HG03135 (cell line): Measurements from ENCODE around the gene ACER3.
"Not testable (repeated sequence)": the region's sequence is repeated elsewhere in the genome, so short reads cannot be mapped to it uniquely, and the experiment has no call there.

Source experiments
- ATAC-seq: cut with Tn5 transposase; IDR thresholded peaks from one replicate; pipeline ENCODE4 v1.9.1; 2021; ENCODE audit warnings: mild to moderate bottlenecking, moderate library complexity; ENCODE audit not compliant: unreplicated experiment

ACER3 gene

DNA sequence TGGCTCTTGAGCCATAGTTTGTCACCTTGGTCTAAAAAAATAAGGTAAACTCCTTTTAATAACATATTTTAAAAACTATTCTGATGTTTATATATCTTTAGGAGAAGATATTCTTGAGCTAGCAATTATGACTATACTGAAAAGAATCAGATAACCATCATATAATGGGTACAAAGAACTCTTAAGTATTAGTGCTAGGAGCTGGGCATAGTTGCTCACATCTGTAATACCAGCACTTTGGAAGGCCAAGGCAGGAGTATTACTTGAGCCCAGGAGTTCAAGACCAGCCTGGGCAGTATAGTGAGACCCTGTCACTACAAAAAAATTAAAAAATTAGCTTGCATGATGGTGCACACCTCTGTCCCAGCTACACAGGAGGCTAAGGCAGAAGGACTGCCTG is 119.5 kb downstream of the ACER3 start:
- no peak for ATAC-seq

DNA sequence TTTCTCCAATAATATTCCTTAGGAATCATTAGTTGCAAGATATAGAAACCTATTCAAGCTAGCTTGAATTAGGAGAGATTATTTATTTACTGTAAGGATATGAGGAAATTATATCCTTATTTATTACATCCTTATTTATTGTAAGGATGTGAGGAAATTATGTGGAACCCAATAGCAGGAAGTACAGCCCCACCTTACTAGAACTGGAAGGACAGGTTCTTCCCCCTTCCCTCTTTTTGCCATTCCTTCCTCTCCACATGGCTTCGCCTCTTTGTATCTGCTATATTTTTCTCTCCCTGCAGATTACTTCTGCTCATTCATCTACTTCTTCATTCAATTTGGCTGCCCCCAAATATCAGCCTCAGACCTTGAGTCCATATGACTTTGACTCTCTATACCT is 124.0 kb downstream of the ACER3 start:
- ATAC-seq = no peak

DNA sequence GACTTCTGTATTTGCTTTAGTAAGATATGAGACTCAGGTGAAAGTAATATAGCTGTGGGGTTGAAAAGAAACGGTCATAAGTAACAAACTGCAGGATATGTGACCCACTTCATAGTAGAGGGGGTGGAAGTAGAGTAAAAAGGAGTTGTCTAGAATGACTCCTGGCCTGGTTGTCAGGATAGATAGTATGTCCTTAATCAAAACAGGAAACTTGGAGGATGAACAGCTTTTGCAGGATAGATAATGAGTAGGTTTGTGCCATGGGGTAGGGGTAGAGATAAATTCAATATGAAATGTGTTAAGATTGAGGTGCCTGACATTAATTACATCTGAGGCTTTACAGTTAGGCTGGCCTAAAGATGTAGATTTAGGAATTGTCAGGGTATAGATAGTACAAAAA is 126.5 kb downstream of the ACER3 start:
- ATAC-seq = no peak

DNA sequence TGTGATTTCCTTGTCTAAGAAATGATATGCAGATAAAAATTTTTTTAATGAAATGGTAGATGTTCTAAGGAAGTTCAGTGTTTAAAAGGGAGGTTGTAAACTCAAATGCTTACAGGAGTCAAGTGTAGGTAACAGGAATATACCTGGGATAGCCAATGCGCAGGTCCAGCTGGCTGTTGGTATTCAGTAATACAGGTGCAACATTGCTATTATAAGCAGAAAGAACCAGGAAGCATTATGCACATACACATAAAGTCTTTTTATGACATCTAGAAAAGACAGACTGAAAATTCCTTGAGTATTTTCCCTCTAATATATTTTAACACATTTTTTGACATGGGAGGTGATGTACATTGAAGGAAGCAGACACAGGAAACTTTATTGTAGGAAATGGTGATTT is 129.9 kb downstream of the ACER3 start:
- no peak for ATAC-seq

DNA sequence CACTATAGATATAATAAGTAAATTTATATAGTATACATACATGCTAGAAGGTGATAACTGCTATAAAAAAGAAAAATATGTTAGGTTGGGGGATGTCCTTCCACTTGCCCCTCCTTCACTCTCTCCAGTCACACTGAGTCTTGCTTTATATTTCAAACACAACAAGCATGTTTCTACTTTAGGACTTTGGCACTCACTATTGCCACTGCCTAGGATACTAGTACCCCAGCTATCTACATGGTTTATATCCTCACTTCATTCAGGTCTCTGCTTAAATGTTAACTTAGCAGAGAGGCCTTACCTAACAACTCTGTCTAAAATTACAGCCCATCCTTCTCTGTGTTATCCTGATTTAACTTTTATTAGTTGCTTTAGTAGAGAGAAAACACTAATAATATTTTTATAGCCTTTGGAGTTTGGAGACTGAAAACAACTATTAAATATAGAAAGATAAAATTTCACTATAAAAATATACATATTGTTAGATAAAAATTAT is 134.4 kb downstream of the ACER3 start:
- ATAC-seq = no peak

DNA sequence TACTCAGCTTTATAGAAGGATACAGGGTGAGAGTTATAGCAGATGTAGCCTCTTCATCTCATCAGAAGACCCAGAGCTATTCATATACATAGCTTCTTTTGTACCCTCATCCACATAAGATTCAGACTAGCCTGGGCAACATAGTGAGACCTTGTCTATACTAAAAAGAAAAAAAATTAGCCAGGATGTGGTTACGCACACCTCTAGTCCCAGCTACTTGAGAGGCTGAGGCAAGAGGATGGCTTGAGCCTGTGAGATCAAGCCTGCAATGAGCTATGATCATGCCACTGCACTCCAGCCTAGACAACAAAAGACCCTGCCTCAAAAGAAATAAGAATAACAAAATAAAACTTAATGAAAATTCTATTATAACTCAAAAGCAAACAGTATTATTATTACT is 136.8 kb downstream of the ACER3 start:
- no peak for ATAC-seq

DNA sequence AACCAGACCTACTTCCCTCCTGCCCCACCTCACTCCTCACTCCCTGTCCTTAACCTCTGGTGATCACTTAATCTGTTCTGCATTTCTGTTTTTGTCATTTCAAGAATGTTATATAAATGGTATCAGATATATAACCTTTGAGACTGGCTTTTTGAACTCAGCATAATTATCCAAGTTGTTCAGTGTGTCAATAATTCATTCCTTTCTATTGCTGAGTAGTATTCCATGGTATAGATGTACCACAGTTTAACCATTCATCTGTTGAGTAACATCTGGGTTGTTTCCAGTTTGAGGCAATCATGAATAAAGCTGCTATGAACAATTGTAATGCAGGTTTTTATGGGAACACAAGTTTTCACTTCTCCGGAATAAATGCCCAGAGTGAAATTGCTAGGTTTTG is 138.9 kb downstream of the ACER3 start:
- no peak for ATAC-seq

DNA sequence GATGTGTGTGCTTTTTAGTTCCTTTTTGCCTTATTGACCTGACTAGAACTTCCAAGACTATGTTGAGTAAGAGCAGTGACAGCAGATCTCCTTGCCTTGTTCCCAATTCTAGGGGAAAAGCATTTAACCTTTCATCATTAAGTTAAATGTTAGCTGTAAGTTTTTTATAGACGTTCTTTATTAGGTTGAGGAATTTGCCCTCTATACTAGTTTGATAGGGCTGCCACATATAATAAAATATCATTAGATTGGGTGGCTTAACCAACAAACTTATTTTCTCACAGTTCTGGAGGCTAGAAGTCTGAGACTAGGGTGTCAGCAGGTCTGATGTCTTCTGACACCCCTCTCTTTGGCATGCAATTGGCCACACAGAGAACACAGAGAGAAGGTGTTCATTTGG is 140.9 kb downstream of the ACER3 start:
- no peak for ATAC-seq

DNA sequence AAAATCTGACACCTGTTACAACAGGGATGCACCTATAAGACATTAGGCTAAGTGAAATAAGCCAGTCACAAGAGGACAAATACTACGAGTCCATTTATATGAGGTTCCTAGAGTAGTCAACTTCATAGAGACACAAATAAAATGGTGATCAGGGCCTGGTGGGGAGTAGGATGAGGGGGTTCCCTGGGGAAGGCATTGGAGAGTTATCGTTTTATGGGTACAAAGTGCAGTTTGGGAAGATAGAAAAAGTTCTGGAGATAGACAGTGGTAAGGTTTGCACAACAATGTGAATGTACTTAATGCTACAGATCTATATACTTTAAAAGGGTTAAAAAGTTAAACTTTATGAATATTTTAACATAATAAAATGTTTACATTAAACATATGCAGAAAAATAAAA is 142.1 kb downstream of the ACER3 start:
- ATAC-seq = no peak

DNA sequence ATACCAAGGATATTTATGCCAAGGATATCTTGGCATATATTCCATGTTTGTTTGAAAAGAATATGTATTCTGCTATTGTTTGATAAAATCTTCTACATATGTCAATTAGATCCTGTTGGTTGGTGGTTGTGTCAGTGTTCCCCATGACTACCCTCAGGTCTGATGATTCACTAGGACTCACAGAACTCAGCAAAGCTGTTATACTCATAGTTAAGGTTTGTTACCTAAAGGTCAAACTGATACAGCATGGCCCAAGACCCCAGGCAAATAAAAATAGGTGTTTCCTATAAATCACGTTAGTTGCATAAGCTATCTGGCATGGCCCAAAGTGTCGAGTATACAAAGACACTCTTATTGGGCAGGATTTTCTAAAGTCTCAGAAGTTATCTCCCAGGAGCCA is 143.2 kb downstream of the ACER3 start:
- no peak for ATAC-seq

DNA sequence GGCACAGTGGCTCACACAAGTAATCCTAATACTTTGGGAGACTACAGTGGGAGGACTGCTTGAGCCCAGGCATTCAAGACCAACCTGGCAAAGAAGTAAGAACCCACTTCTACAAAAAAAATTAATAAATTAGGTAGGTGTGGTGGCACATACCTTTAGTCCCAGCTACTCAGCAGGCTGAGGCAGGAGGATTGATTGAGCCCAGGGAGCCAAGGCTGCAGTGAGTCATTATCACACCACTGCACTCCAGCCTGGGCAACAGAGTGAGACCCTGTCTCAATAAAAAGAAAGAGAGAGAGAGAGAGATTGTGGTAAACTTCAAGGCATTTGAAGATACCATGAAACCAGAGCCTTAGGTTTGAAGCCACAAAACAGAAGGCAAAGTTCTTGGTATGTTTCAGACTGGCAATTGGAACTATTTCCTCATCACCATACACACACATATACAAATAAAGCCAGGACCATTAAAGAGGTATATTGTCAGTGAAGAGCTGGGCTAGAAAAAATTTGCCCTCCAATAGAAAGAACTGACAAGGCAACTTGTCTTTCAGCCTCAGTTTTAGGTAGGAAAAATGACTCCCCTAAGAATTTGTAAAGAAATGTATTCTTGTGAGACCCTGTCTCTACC is 148.9 kb downstream of the ACER3 start:
- no peak for ATAC-seq

DNA sequence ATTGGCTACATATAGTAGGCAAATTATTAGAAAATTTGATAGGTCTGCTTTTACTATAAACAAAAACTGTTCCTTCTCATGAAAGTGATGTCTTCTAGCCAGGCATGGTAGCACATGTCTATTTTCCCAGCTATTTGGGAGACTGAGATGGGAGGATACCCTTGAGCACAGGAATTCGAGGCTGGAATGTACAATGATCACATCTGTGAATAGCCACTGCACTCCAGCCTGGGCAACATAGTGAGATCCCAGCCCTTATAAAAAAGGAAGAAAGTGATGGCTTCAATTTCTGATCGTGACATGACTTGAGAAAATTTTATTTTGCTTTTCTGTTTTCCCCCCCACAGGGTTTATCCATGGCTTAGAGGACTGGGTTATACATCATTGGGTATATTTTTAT is 154.0 kb downstream of the ACER3 start:
- no peak for ATAC-seq

DNA sequence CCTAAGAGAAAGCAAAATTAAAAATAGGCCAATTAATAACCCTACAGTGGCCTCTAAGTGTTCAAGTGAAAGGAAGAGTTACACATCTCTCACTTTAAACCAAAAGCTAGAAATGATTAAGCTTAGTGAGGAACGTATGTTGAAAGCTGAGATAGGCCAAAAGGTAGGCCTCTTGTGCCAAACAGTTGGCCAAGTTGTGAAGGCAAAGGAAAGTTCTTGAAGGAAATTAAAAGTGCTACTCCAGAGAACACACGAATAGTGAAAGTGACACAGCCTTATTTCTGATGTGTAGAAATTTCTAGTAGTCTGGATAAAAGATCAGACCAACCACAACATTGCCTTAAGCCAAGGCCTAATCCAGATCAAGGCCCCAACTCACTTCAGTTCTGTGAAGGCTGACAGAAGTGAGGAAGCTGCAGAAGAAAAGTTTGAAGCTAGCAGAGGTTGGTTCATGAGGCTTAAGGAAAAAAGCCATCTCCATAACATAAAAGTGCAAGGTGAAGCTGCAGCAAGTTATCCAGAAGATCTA is 157.7 kb downstream of the ACER3 start:
- not testable (repeated sequence) for ATAC-seq

DNA sequence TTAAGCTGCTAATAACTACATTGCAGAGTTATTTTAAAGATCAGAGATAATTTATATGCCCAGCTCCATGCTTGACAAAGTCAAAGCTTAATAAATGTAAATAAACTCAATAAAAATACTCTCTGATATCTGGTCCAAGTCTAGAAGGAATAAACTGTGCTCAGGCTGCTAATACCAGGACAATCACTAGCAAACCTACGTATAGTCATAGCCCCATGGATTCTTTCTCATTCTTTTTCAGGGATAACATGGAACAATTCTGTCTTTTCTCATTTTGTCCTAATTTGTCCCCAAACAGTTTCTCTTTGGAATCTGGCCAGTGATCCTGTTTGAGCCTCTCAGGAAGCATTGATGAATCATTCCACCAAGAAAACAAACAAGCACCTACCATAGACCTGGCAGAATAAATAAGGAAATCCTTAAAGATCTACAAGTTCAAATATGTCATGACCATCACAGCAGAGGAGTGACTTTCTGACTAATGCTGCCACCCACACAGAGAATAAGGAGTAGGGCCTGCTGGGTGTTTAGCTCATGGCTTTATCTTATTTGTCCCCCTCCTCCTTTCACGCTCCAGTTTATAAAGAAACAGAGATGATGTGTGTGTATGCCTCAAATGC is 159.4 kb downstream of the ACER3 start:
- ATAC-seq = no peak

DNA sequence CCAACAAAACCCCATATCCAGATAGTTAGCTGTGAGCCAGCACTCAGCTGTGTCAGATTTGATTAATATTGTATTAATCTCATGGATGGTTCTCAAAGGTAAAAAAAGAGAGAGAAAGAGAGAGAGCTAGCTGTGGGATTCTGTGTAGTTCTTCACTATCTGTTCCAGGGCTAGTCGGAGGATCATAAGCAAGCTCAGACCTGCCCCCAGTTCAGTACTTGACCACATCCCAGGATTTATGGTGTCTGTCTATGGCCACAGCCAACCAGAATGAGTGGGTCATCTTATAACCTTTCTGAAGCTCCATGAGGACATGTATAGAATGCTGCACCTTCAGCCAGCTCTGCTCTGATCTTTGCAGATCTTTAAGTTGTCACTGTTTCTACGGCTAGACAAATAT is 160.0 kb downstream of the ACER3 start:
- ATAC-seq = no peak

DNA sequence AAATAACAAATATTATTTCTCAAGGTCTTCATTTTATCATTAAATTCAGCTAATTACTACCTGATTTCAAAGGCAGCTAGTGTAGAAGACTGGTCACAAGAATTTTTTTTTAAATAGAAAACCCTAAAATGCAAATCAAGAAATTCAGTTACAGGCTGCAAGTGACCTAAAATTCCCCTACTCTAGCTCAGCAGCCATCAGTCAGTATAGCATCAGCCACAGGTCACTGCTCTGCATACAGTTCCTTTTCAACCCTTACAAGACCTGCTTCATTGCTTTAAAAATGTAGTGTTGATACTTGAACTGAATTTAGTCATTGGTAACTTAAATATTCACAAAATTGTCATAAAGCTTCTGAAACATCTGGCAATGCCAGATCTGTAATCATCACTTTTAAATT is 164.0 kb downstream of the ACER3 start:
- ATAC-seq = no peak

DNA sequence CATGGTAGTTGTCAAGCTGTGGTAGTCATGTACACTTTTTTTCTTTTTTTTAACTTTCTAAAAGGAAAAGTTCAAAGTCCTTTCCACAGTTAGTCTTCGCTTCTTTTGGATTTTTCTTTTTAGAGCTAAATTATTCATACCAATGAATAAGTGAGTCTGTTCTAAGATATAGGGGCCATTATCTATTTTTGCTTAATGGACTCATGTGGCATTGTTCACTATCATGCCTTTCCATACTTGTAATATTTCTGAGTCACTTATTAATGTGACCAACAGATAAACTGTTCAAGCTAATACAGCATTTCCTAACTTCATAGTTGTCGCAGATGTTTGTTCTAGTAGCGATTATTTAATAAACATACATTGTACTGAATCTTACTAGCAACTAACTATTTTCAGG is 165.5 kb downstream of the ACER3 start:
- ATAC-seq = no peak

DNA sequence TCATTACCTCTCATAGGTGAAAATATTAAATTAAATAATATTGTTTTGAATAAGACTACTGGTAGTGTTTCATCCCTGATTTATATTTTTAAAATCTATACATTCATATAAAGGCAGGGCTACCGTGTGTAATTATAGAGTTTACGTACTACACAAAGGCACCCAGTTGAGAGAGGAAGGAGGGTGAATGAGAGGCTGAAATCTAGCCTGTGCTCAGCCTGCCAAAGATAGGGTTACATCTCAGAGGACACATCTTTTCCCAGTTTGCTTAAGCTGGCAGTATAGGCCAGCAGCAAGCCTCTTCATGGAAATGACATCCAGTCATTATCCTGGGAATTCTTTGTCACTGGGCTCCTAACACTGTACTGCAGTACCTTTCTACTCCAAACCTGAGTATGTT is 166.0 kb downstream of the ACER3 start:
- no peak for ATAC-seq

DNA sequence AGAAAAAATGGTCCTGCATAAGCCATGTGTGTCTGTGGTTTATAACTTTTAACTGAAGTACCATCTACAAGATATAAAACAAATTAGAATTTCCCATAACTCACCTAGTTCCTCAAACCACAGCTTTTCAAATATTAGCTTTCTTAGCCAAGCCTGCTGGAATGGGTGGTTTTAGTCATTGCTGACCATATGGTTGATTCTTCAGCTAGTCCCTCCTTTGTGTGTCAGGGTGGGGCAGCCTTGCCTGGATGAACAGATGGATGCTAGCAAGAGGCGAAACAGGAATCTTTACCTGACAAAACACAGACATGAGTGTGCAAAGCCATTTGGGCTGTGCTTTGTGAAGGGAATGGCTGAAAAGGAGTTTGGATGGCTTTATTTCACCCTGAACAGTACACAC is 166.6 kb downstream of the ACER3 start:
- ATAC-seq = no peak

DNA sequence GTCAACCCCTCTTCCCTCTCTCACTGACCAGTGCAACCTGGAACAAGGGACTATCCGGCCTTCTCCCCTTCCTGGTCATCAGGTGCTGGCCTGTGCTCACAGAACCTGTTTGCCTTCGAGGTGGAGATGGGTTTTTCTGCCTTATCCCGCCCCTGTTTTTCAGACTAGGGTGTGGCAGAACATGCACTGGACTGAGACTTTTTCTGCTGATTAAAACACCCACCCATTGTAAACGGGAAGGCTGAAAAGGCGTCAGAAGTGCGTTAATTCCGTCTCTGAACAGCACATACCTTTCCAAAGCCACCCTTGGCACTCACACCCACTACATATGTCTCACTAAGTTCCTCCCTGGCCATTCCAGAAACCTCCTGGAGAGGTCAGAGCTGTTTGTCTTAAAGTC is 169.1 kb downstream of the ACER3 start:
- ATAC-seq = no peak

DNA sequence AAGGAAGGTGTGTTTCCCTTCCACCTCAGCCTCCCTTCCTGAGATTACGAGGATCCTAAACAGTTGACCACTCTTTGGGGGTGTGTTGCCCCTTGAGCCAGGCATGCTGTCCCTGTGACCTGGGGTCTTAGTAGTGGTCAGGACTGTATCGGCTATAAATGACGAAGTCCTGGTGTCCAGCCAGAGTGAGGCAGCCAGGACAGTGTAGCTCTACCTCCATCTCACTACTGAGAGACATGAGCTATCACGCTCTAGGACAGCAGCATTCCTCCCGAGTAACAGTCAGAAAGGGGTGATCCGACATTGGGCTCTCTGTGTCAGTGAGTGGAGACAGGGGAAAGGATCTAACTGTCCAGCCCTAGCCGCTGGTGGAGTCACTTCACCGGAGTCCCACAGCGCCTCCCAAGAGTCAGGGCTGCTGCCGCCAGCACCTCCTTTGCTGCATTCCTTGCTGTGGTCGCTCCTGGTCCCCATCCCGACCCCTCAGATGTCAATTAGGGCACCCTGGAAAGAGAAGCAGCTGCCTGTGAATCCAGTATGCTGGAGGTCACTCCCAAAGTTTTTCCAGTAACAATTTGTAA is 170.2 kb downstream of the ACER3 start:
- no peak for ATAC-seq

DNA sequence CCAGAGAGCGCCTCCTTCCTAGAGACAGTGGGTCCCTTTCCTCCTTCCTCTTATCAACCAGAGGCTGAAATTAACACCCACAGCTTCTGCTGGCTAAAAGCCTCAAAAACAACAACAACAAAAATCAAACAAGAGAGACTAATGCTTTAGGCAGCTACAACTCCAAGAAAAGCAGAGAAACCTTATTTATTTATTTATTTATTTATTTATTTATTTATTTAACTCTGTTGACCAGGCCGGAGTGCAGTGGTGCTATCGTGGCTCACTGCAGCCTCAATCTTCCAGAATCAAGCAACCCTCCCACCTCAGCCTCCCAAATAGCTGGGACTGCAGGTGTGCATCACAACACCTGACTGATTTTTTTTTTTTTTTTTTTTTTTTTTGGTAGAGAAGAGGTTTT is 170.9 kb downstream of the ACER3 start:
- no peak for ATAC-seq
